ENCODE measurements around the gene PCK2. TPM values are rescaled to one million over a fixed set of nuclear protein-coding genes. Genes with fewer than 3 reads are reported as not detected.

The PCK2 gene
- total and polyA plus RNA-seq, 2 of the 13 experiments (the other 11 are each of a cell fraction or from before 2014, with no cell fraction given) = 129 to 272 TPM

DNA sequence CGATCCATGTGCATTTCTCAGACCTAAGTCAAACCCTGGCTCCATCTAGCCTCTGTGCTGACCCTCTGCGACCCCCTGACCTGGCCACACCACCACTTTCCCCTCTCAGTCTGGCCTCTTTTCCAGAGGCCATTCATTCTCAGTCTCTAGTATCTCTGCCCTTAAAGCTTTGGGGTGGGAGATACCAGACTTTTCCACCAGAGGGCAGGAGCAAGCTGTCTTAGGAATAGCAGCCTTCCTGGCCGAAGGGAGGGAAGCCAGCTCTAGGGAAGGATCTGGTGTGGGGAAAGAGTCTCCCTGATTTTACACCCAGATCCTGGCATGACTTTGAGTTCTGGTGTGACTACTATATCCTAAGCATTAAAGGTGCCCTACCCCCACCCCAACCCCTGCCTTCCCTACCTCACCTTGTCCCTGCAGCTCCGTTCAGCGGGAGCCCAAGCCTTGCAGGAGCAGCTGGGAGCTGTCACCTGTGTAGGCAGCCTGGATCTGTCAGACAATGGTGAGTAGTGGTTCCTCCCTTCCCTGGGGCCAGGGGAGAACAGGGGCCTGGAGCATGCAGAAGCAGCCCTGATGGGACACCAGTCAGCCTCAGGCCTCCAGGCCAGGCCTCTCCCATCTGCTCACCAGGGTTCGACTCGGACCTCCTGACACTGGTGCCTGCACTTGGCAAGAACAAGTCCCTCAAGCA is 35.7 kb upstream of the PCK2 start (continued):
- peak; percentile 54; the same call in 1 of the 2 replicates for TF ChIP-seq THAP9 (CRISPR knock-in tag; IDR thresholded peaks at IDR 0.05; ENCODE audit: borderline replicate concordance)
- no peak for TF ChIP-seq ZNF264 (CRISPR knock-in tag; IDR thresholded peaks at IDR 0.05)
- TF ChIP-seq IRF2 (CRISPR knock-in tag; IDR thresholded peaks at IDR 0.05) = peak; percentile 88
- TF ChIP-seq SP1 (IDR thresholded peaks at IDR 0.05) = no peak
- peak; percentile 18; the same call in 1 of the 2 replicates for TF ChIP-seq SP1 (CRISPR knock-in tag; IDR thresholded peaks at IDR 0.05)
- no peak for TF ChIP-seq HOXA9 (CRISPR knock-in tag; IDR thresholded peaks at IDR 0.05; ENCODE audit: borderline replicate concordance)
- peak; percentile 83; the same call in 1 of the 2 replicates for TF ChIP-seq YEATS2 (CRISPR knock-in tag; IDR thresholded peaks at IDR 0.05; ENCODE audit: borderline replicate concordance)
- TF ChIP-seq, protein P1, sequence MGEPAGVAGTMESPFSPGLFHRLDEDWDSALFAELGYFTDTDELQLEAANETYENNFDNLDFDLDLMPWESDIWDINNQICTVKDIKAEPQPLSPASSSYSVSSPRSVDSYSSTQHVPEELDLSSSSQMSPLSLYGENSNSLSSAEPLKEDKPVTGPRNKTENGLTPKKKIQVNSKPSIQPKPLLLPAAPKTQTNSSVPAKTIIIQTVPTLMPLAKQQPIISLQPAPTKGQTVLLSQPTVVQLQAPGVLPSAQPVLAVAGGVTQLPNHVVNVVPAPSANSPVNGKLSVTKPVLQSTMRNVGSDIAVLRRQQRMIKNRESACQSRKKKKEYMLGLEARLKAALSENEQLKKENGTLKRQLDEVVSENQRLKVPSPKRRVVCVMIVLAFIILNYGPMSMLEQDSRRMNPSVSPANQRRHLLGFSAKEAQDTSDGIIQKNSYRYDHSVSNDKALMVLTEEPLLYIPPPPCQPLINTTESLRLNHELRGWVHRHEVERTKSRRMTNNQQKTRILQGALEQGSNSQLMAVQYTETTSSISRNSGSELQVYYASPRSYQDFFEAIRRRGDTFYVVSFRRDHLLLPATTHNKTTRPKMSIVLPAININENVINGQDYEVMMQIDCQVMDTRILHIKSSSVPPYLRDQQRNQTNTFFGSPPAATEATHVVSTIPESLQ (CRISPR knock-in tag; conservative IDR thresholded peaks at IDR 0.05) = peak; percentile 95; the same call in 1 of the 2 replicates
- TF ChIP-seq NR2F6 (IDR thresholded peaks at IDR 0.05) = no peak
- TF ChIP-seq NR2F6 (CRISPR knock-in tag; IDR thresholded peaks at IDR 0.05) = peak; percentile 59; the same call in 1 of the 2 replicates
- TF ChIP-seq ZNF280B (CRISPR knock-in tag; IDR thresholded peaks at IDR 0.05; ENCODE audit: borderline replicate concordance) = no peak; the same call in 1 of the 2 replicates
- TF ChIP-seq CSRNP1 (CRISPR knock-in tag; IDR thresholded peaks at IDR 0.05) = no peak
- TF ChIP-seq NFE2L2 (IDR thresholded peaks at IDR 0.05; ENCODE audit: low read length) = peak; percentile 6; the same call in 1 of the 2 replicates
- peak; percentile 77; the same call in 1 of the 2 replicates for TF ChIP-seq SPEN (CRISPR knock-in tag; IDR thresholded peaks at IDR 0.05; ENCODE audit: low read depth)
- peak; percentile 60 for TF ChIP-seq FOXO1 (CRISPR knock-in tag; IDR thresholded peaks at IDR 0.05)
- TF ChIP-seq SMAD9 (CRISPR knock-in tag; IDR thresholded peaks at IDR 0.05) = no peak
- no peak for TF ChIP-seq CREB1 (IDR thresholded peaks at IDR 0.05)
- no peak for TF ChIP-seq CREB1 (CRISPR knock-in tag; IDR thresholded peaks at IDR 0.05)
- no peak for TF ChIP-seq BCLAF1 (IDR thresholded peaks at IDR 0.05)
- no peak for TF ChIP-seq MAF1 (CRISPR knock-in tag; IDR thresholded peaks at IDR 0.05; ENCODE audit: borderline replicate concordance)
